Lung (tissue), 12 donors: ENCODE results near the gene MBOAT1. TPM values are rescaled to one million over a fixed set of nuclear protein-coding genes. Genes with fewer than 3 reads are reported as not detected.
"Not testable (repeated sequence)": the region's sequence is repeated elsewhere in the genome, so short reads cannot be mapped to it uniquely, and the experiment has no call there.

Experiments used
- ATAC-seq: fragments of 200-7000 bp; cut with Tn5 transposase; one replicate; pipeline ENCODE4 v1.9.1; 2020; ENCODE audit warnings: moderate number of reproducible peaks; ENCODE audit not compliant: insufficient read depth, low FRiP score
- DNase-seq, 3 donors: peaks; one replicate each; pipeline ENCODE4 v3.0.0-alpha.2; 2013 to 2017
- H3K27ac ChIP-seq, 2 donors: one replicate each; pipeline ENCODE4 v1.5.1; 2013; ENCODE audit warnings: mild to moderate bottlenecking in 2 of 2, moderate library complexity in 2 of 2, control low read depth in 1 of 2, inconsistent platforms in 1 of 2, low read depth in 1 of 2, low read length in 1 of 2
- H3K27me3 ChIP-seq, 3 donors: one replicate each; pipeline ENCODE4 v1.5.1; 2013; ENCODE audit warnings: low read length in 2 of 3; ENCODE audit not compliant: control insufficient read depth in 3 of 3, insufficient read depth in 3 of 3
- H3K36me3 ChIP-seq, 4 donors: one replicate each; pipeline ENCODE4 v1.5.1; 2013; ENCODE audit warnings: low read length in 4 of 4, mild to moderate bottlenecking in 1 of 4, moderate library complexity in 1 of 4; ENCODE audit not compliant: control insufficient read depth in 4 of 4, insufficient read depth in 4 of 4
- H3K4me1 ChIP-seq, 5 donors: one replicate each; pipeline ENCODE4 v1.5.1; 2013; ENCODE audit warnings: low read length in 5 of 5, mild to moderate bottlenecking in 2 of 5, moderate library complexity in 1 of 5; ENCODE audit not compliant: control insufficient read depth in 5 of 5, insufficient read depth in 5 of 5
- H3K4me3 ChIP-seq: one replicate; pipeline ENCODE4 v1.5.1; 2013; ENCODE audit warnings: mild to moderate bottlenecking, control low read depth, moderate library complexity
- H3K9ac ChIP-seq, 2 donors: one replicate each; pipeline ENCODE4 v1.5.1; 2013; ENCODE audit warnings: low read length in 2 of 2, control low read depth in 1 of 2; ENCODE audit not compliant: insufficient read depth in 1 of 2
- H3K9me3 ChIP-seq, 4 donors: one replicate each; pipeline ENCODE4 v1.5.1; 2013; ENCODE audit warnings: low read length in 3 of 4, mild to moderate bottlenecking in 1 of 4, moderate library complexity in 1 of 4; ENCODE audit not compliant: control insufficient read depth in 4 of 4, insufficient read depth in 3 of 4
- CTCF ChIP-seq: IDR thresholded peaks from 2 replicates; pipeline ENCODE4 v1.5.1; 2012; ENCODE audit warnings: mild to moderate bottlenecking; ENCODE audit errors: control extremely low read depth, extremely low read depth
- WGBS, 2 donors: extraction: QIAGEN DNeasy Blood & Tissue Kit; methylation state at CpG; one replicate each; pipeline ENCODE4 v1.1.7; 2013; 5-methylcytosine and 5-hydroxymethylcytosine counted together
- polyA plus RNA-seq, 2 donors: library from polyadenylated mRNA; stranded (reverse); fragments of 200-250 nt; gene quantifications; one replicate each; pipeline ENCODE4 v1.2.1, GENCODE V29; 2013
- total RNA-seq, 2 donors: library from RNA; depleted of rRNA in 1 of 2; stranded (reverse); fragments of >200 nt in 1 of 2; gene quantifications; one replicate each; pipeline ENCODE4 v1.2.1, GENCODE V29; 2014 to 2021
- donor health status: control.
- donor health status: control.
- donor health status: Bipolar disorder and iron deficiency.
- donor health status: healthy.
- donor health status: DM: yes; HTN: yes; CAD: no.

MBOAT1 gene
- total and polyA plus RNA-seq, 4 donors: 2.3 to 27.4 (median 8.7) TPM

GRCh38 chr6:20153194-20153593, 59.1 kb downstream of the MBOAT1 start:
- H3K9ac ChIP-seq: no peak overlapping the region
- 90 to 94% methylated on average over 3 of the region's 3 CpGs for WGBS, 2 donors
- peaks cover 0 to 7% (median 0%) of the 10 kb centered on the region in 5 donors for H3K4me1 ChIP-seq
- peaks cover 0 to 8% (median under 1%) of the 10 kb centered on the region in 4 donors for H3K36me3 ChIP-seq
- H3K4me3 ChIP-seq: no peak overlapping the region
- no peak for TF ChIP-seq CTCF
- no peak for DNase-seq
- H3K27ac ChIP-seq: no peak overlapping the region
- no peak for ATAC-seq
- H3K27me3 ChIP-seq: no peaks in the 10 kb centered on the region
- H3K9me3 ChIP-seq: no peaks in the 10 kb centered on the region

- Histone ChIP-seq H3K36me3 (peaks cover 0 to 8% (median 3%) of the 10 kb centered on the region in 4 donors), H3K4me3 (no peak overlapping the region), H3K27ac (no peak overlapping the region), H3K9me3 (no peaks in the 10 kb centered on the region), H3K9ac (no peak overlapping the region), H3K4me1 (no peaks in the 10 kb centered on the region), H3K27me3 (no peaks in the 10 kb centered on the region)
- no peak for ATAC-seq
- WGBS, 2 donors: 61 to 65% methylated on average over 4 of the region's 4 CpGs
- DNase-seq: no peak
- no peak for TF ChIP-seq CTCF
Observed at GRCh38 chr6:20148433-20148832, 63.8 kb downstream of the MBOAT1 start.

GRCh38 chr6:20147469-20147868, 64.8 kb downstream of the MBOAT1 start:
- peaks cover 0 to 11% (median 5%) of the 10 kb centered on the region in 4 donors for H3K36me3 ChIP-seq
- DNase-seq (no peak), ATAC-seq (no peak)
- no peak overlapping the region for H3K9ac ChIP-seq
- H3K27me3 ChIP-seq: no peaks in the 10 kb centered on the region
- H3K4me1 ChIP-seq: no peaks in the 10 kb centered on the region
- H3K9me3 ChIP-seq: no peaks in the 10 kb centered on the region
- 79 to 83% methylated on average over 4 of the region's 4 CpGs for WGBS, 2 donors
- no peak for TF ChIP-seq CTCF
- H3K4me3 ChIP-seq: no peak overlapping the region
- H3K27ac ChIP-seq: no peak overlapping the region

DNA sequence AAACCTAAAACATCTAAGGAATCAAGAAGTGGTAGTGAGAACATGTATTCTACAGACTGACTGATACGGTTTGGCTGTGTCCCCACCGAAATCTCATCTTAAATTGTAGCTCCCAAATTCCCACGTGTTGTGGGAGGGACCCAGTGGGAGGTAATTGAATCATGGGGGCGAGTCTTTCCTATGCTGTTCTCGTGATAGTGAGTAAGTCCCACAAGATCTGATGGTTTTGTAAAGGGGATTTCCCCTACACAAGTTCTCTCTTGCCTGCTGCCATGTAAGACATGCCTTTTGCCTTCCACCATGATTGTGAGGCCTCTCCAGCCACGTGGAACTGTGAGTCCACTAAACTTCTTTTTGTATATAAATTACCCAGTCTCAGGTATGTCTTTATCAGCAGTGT, 65.4 kb downstream of the MBOAT1 start:
- not testable (repeated sequence) for H3K4me3 ChIP-seq, H3K27ac ChIP-seq, H3K4me1 ChIP-seq, ATAC-seq, H3K9ac ChIP-seq, H3K27me3 ChIP-seq, DNase-seq, H3K9me3 ChIP-seq
- 95 to 97% methylated on average over 6 of the region's 6 CpGs for WGBS, 2 donors
- peaks cover 0 to 11% (median 5%) of the 10 kb centered on the region in 4 donors for H3K36me3 ChIP-seq
